D721Med (cell line): ENCODE data around the gene JAG1.

Experiments used
- DNase-seq: peaks from one replicate; pipeline ENCODE4 v3.0.0; 2011; ENCODE audit warnings: low spot score; ENCODE audit not compliant: insufficient read length
- FAIRE-seq: peaks from 2 replicates; lab custom pipeline; 2011; peaks lifted over from hg19 to GRCh38; lab: Jason Lieb, UNC
- TF ChIP-seq, protein P1 (sequence below): IDR thresholded peaks from 2 replicates; pipeline ENCODE4 v1.5.1; 2012; ENCODE audit warnings: mild to moderate bottlenecking, control low read depth; ENCODE audit not compliant: insufficient read depth; ENCODE audit errors: missing control alignments

The JAG1 gene

DNA sequence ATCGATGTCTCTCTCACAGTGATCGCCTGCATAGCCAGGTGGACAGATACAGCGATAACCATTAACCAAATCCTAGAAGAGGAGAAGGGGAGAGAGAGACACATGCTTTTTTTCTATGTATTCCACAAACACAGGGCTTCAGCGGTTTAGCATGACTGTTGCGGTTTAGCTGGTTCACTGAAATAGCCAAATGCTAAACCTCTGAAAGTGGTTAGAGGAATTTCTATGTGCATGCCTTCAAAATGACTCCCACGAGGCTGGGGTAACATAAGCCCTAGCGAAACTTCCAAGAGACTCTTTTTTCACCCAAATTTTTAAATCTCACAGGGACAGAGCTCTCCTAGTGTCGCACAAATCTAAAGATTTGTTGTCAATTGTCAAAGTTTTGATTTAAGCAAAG is 25.1 kb downstream of the JAG1 start:
- no peak for FAIRE-seq
- TF ChIP-seq, protein P1, sequence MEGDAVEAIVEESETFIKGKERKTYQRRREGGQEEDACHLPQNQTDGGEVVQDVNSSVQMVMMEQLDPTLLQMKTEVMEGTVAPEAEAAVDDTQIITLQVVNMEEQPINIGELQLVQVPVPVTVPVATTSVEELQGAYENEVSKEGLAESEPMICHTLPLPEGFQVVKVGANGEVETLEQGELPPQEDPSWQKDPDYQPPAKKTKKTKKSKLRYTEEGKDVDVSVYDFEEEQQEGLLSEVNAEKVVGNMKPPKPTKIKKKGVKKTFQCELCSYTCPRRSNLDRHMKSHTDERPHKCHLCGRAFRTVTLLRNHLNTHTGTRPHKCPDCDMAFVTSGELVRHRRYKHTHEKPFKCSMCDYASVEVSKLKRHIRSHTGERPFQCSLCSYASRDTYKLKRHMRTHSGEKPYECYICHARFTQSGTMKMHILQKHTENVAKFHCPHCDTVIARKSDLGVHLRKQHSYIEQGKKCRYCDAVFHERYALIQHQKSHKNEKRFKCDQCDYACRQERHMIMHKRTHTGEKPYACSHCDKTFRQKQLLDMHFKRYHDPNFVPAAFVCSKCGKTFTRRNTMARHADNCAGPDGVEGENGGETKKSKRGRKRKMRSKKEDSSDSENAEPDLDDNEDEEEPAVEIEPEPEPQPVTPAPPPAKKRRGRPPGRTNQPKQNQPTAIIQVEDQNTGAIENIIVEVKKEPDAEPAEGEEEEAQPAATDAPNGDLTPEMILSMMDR: no peak
- no peak for DNase-seq

DNA sequence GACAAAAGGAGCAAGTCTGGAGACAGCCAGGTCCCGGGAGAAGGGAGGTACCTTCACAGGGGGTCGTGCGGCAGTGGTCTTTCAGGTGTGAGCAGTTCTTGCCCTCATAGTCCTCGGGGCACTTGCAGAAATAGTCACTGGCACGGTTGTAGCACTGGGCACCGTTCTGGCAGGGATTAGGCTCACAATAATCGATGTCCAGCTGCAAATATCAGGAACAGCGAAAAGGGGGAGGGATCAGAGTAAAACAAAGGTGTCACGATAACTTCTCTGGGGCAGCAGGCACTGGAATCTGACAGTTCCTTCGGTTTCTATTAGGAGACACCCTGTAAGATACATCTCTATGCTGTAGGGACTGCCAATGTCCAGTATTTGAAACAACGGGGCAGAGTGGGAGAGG is 25.9 kb downstream of the JAG1 start:
- TF ChIP-seq, protein P1: no peak
- no peak for FAIRE-seq

DNA sequence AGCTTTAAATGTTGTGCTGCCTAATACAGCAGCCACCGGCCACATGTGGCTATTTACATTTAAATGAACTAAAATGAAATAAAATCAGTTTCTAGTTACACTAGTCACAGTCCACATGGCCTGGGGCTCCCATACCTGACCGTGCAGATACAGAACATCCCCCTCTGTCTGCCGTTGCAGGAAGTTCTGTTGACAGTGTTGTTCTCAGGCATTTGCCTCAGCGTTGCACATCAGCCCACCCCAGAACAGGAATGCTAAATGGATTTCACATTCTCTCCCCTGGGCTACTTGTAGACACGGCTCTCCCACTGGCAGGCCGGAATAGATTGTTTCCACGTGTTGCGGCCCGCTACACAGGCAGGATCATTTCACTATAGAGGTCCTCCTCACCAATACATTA is 26.3 kb downstream of the JAG1 start:
- no peak for DNase-seq
- TF ChIP-seq, protein P1: peak; percentile 4

More for the DNA sequence above, 25.9 kb downstream of the JAG1 start:
- no peak for DNase-seq

DNA sequence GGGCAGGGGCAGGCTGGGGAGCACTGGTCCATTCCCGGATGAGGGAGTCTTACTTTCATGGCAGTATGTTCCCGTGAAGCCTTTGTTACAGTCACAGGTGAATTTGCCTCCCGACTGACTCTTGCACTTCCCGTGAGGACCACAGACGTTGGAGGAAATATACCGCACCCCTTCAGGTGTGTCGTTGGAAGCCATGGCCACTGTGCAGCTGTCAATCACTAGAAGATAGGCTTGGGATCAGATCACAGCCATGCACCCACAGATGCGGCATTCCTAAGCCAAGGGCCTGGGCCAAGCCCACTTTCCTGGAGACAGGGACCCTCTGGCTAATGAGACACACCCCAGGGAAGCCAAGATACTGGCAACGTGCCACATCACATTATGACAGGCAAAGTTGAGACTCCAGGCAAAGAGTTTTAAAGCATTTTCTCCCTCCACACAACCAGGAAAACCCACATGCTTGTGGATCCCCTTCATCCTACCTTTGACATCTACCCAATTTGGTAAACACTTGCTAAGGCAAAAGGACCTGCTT is 26.8 kb downstream of the JAG1 start:
- no peak for DNase-seq
- FAIRE-seq: no peak
- TF ChIP-seq, protein P1: no peak

More for the DNA sequence above, 26.3 kb downstream of the JAG1 start:
- FAIRE-seq: no peak

DNA sequence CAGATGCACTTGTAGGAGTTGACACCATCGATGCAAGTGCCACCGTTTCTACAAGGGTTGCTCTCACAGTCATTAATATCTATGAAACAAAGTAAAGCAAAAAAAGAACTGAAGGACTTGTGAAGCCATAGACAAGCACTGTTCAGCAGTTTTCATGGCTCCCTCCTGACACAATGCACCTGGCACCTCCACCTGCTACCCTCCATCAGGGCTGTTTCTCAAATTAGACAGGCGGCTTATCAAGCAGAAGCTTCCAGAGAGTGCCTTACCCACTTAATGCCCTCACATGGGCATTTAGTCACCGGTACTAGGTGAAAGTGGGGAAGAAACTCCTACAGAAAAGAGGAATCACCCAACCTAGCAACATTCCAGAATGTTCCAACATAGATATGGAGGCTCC is 27.8 kb downstream of the JAG1 start:
- TF ChIP-seq, protein P1: no peak
- DNase-seq (no peak), FAIRE-seq (no peak)

DNA sequence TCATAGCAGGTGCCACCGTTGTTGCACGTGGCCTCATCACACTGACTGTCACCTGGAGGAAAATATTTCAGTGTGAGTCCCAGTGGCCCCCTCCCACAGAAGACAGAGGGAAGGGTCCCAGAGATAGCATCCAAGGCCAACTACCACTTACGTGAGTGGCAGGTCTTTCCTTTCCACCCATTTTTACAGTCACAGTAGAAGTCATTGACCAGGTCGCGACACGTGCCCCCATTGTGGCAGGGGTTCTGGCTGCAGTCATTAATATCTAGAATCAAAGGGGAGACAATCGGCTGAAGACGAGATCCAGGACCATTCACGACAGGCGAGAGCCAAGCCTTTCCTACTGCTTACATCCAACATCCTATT is 28.6 kb downstream of the JAG1 start:
- TF ChIP-seq, protein P1: no peak
- DNase-seq (no peak), FAIRE-seq (no peak)

DNA sequence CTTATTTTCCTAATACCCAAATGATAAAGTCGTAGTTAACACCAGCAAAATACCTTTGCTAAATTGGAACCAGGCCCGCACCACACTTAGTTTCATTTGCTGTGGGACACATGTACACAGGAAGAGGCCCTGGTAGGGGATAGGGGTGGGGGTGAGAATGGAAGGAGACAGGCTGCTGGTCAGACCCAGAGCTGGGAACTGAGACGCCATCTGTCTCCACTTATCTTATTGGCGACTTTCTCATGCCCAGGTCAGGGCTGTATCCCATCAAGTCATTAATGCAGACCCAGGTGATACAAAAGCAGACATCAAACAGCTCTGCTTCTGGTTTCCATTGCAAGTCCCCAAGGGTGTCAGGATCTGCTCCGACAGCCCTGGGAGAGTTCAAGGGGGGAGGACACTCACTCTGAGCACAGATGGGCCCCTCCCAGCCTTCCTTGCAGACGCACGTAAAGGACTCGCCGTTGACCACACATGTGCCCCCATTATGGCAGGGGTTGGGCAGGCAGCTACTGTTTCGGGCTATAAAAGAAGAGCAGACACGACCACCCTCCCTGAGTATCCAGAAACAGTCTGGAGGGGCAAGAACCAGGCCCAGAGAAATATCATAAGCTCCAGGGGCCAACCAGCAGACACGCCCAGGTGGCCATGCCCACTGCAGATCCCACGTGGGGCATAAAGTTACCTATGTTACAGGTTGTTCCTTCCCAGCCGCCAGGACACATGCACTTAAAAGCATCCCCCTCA is 29.2 kb downstream of the JAG1 start:
- TF ChIP-seq, protein P1: no peak
- DNase-seq (no peak), FAIRE-seq (no peak)
